Fibroblast of lung (primary cell): ENCODE results near the gene MAMDC4. TPM values are rescaled to one million over a fixed set of nuclear protein-coding genes. Genes with fewer than 3 reads are reported as not detected.
A peak's percentile ranks its signal among the peaks of the same experiment; 100 is the strongest.

Source experiments
- DNase-seq, 2 donors: peaks; one replicate each; pipeline versions ENCODE4 v3.0.0 to v3.0.0-alpha.2; 2010; ENCODE audit warnings: low read depth in 2 of 2
- H2AFZ ChIP-seq: 2 replicates; pipeline ENCODE4 v1.5.1; 2012; ENCODE audit warnings: low read length, control low read depth, inconsistent platforms
- H3K27ac ChIP-seq: 2 replicates; pipeline ENCODE4 v1.5.1; 2011; ENCODE audit warnings: low read length, control low read depth; ENCODE audit not compliant: insufficient read depth
- H3K27me3 ChIP-seq: 2 replicates; pipeline ENCODE4 v1.5.1; 2011; ENCODE audit warnings: mild to moderate bottlenecking, low read length; ENCODE audit not compliant: control insufficient read depth, insufficient read depth
- H3K36me3 ChIP-seq: 2 replicates; pipeline ENCODE4 v1.5.1; 2011; ENCODE audit warnings: low read length; ENCODE audit not compliant: control insufficient read depth, insufficient read depth
- H3K4me1 ChIP-seq: 2 replicates; pipeline ENCODE4 v1.5.1; 2011; ENCODE audit warnings: low read length; ENCODE audit not compliant: control insufficient read depth, insufficient read depth; ENCODE audit errors: extremely low read depth
- H3K4me2 ChIP-seq: 2 replicates; pipeline ENCODE4 v1.5.1; 2011; ENCODE audit warnings: low read length, control low read depth; ENCODE audit not compliant: insufficient read depth; ENCODE audit errors: extremely low read depth
- H3K4me3 ChIP-seq, 4 experiments: fragments of 200-600 bp in 1 of 4; sonication (generic) in 1 of 4; replicated peaks in 1 of 4; 2 replicates each; pipeline ENCODE4 v1.5.1; 2011 to 2016; ENCODE audit warnings: low read length in 4 of 4, low read depth in 3 of 4, mild to moderate bottlenecking in 3 of 4, control low read depth in 2 of 4, inconsistent platforms in 1 of 4, mixed read lengths in 1 of 4; ENCODE audit not compliant: insufficient read depth in 1 of 4; ENCODE audit errors: control extremely low read depth in 1 of 4
- H3K79me2 ChIP-seq: 2 replicates; pipeline ENCODE4 v1.5.1; 2012; ENCODE audit warnings: mild to moderate bottlenecking, low read length, inconsistent platforms; ENCODE audit not compliant: control insufficient read depth, insufficient read depth
- H3K9ac ChIP-seq: 2 replicates; pipeline ENCODE4 v1.5.1; 2011; ENCODE audit warnings: mild to moderate bottlenecking, low read length, control low read depth; ENCODE audit not compliant: insufficient read depth
- H3K9me3 ChIP-seq: 2 replicates; pipeline ENCODE4 v1.5.1; 2012; ENCODE audit warnings: low read depth, low read length; ENCODE audit not compliant: control insufficient read depth, insufficient read depth
- H4K20me1 ChIP-seq: 2 replicates; pipeline ENCODE4 v1.5.1; 2011; ENCODE audit warnings: low read length; ENCODE audit not compliant: control insufficient read depth, insufficient read depth; ENCODE audit errors: extremely low read depth
- EZH2 ChIP-seq: IDR thresholded peaks from 2 replicates; pipeline ENCODE4 v1.5.1; 2012; ENCODE audit warnings: low read length, control low read depth, mild to moderate bottlenecking; ENCODE audit errors: missing control alignments
- polyA plus RNA-seq, 2 donors: library from polyadenylated mRNA; depleted of rRNA in 1 of 2; stranded (reverse) in 1 of 2; unstranded in 1 of 2; fragments of >200 nt; gene quantifications; 2 replicates each; pipeline ENCODE4 v1.2.1, GENCODE V29; 2011 to 2012; ENCODE audit warnings: missing spikeins in 1 of 2
- total RNA-seq: library from RNA; depleted of rRNA; stranded (reverse); fragments of >200 nt; gene quantifications from 2 replicates; pipeline ENCODE4 v1.2.1, GENCODE V29; 2014
- TF ChIP-seq, protein P1 (sequence below), 2 donors: IDR thresholded peaks in 1 of 2; conservative IDR thresholded peaks in 1 of 2; 1 replicate in 1 of 2; 2 replicates in 1 of 2; pipeline ENCODE4 v1.5.1; 2011 to 2012; ENCODE audit warnings: low read length in 2 of 2, control low read depth in 1 of 2, inconsistent platforms in 1 of 2, low read depth in 1 of 2, mild to moderate bottlenecking in 1 of 2

Gene MAMDC4
- total and polyA plus RNA-seq, 2 donors (not counting 1 experiment from before 2014, with no cell fraction given), result 0.37 to 4.6 TPM

- no peaks in the 10 kb centered on the region for H3K79me2 ChIP-seq
- TF ChIP-seq EZH2, result no peak
- TF ChIP-seq, protein P1, sequence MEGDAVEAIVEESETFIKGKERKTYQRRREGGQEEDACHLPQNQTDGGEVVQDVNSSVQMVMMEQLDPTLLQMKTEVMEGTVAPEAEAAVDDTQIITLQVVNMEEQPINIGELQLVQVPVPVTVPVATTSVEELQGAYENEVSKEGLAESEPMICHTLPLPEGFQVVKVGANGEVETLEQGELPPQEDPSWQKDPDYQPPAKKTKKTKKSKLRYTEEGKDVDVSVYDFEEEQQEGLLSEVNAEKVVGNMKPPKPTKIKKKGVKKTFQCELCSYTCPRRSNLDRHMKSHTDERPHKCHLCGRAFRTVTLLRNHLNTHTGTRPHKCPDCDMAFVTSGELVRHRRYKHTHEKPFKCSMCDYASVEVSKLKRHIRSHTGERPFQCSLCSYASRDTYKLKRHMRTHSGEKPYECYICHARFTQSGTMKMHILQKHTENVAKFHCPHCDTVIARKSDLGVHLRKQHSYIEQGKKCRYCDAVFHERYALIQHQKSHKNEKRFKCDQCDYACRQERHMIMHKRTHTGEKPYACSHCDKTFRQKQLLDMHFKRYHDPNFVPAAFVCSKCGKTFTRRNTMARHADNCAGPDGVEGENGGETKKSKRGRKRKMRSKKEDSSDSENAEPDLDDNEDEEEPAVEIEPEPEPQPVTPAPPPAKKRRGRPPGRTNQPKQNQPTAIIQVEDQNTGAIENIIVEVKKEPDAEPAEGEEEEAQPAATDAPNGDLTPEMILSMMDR (conservative IDR thresholded peaks at IDR 0.05 in 1 of 2, IDR thresholded peaks at IDR 0.05 in 1 of 2; ENCODE audit: low read depth in 1 of 2, low read length in 2 of 2), result no peak
- peak within 1 kb of the TSS; percentile 74 for H3K9ac ChIP-seq
- H3K27ac ChIP-seq, result peak within 1 kb of the TSS; percentile 77
- peak within 1 kb of the TSS; percentile 78 to 91 (median 83) for H3K4me3 ChIP-seq
- H3K27me3 ChIP-seq, result peaks cover 19% of the 10 kb centered on the region
- DNase-seq, result peak; percentile 99
- H4K20me1 ChIP-seq, result no peaks in the 10 kb centered on the region
- peaks cover 14% of the 10 kb centered on the region for H3K36me3 ChIP-seq
- no peaks in the 10 kb centered on the region for H3K9me3 ChIP-seq
- peaks cover 3% of the 10 kb centered on the region for H3K4me1 ChIP-seq
- peak within 1 kb of the TSS; percentile 97 for H3K4me2 ChIP-seq
- peak within 1 kb of the TSS; percentile 84 for H2AFZ ChIP-seq
Measured at GRCh38 chr9:136849038-136849959, 2.8 kb upstream of the MAMDC4 start, which contains the start of gene PHPT1. PHPT1 (plus strand) TSS chr9:136849409; CDS start chr9:136849431, 22 bp downstream.

- no peak for DNase-seq
- Histone ChIP-seq H3K4me2 (peak overlapping the region; percentile 93), H3K27me3 (peaks cover 16% of the 10 kb centered on the region), H4K20me1 (no peaks in the 10 kb centered on the region), H3K27ac (peak overlapping the region; percentile 43), H3K36me3 (peaks cover 15% of the 10 kb centered on the region), H3K79me2 (no peaks in the 10 kb centered on the region), H3K9me3 (no peaks in the 10 kb centered on the region), H3K9ac (peak overlapping the region; percentile 70), H3K4me3 (peak overlapping the region; percentile 58 to 87 (median 77)), H3K4me1 (peaks cover 3% of the 10 kb centered on the region), H2AFZ (no peak overlapping the region)
- TF ChIP-seq, protein P1 (conservative IDR thresholded peaks at IDR 0.05 in 1 of 2, IDR thresholded peaks at IDR 0.05 in 1 of 2; ENCODE audit: low read depth in 1 of 2, low read length in 2 of 2), result no peak
- no peak for TF ChIP-seq EZH2
Measured at GRCh38 chr9:136849960-136850865, 1.9 kb upstream of the MAMDC4 start.
